ENCODE data around the gene MED13L. TPM values are rescaled to one million over a fixed set of nuclear protein-coding genes. Genes with fewer than 3 reads are reported as not detected.

The MED13L gene
- total and polyA plus RNA-seq, 2 donors (not counting 3 experiments of a cell fraction or from before 2014, with no cell fraction given) = 27.4 to 93.6 TPM

GRCh38 chr12:116226026-116226425 lies 51.5 kb downstream of the MED13L start:
- no TSS peak for BruUV-seq (replicated peaks)
- no peaks in the 10 kb centered on the region for H3K36me3 ChIP-seq (ENCODE audit: control insufficient read depth in 2 of 2, extremely low read depth in 1 of 2, insufficient read depth in 2 of 2, low read length in 2 of 2)
- no peak overlapping the region for H2AFZ ChIP-seq (ENCODE audit: low read depth, low read length)
- H3K27me3 ChIP-seq (ENCODE audit: control insufficient read depth in 2 of 2, insufficient read depth in 2 of 2, low read length in 2 of 2) = no peaks in the 10 kb centered on the region
- TF ChIP-seq MYC (IDR thresholded peaks at IDR 0.05; ENCODE audit: low read depth, low read length) = no peak
- no peak for TF ChIP-seq JUN (IDR thresholded peaks at IDR 0.05; ENCODE audit: borderline replicate concordance, insufficient read depth, insufficient read length, low read depth)
- TF ChIP-seq MAX (IDR thresholded peaks at IDR 0.05; ENCODE audit: insufficient read depth, insufficient read length) = no peak
- no peak for TF ChIP-seq EZH2 (IDR thresholded peaks at IDR 0.05; ENCODE audit: borderline replicate concordance, low read depth, low read length, severe bottlenecking)
- TF ChIP-seq POLR2A (IDR thresholded peaks at IDR 0.05; ENCODE audit: low read depth, low read length) = no peak
- no peak for TF ChIP-seq GATA2 (IDR thresholded peaks at IDR 0.05; ENCODE audit: insufficient read depth, insufficient read length, low read depth, low read length)
- TF ChIP-seq POLR2AphosphoS5 (IDR thresholded peaks at IDR 0.05; ENCODE audit: insufficient read depth, low read depth, low read length) = no peak
- no peak for TF ChIP-seq FOS (IDR thresholded peaks at IDR 0.05; ENCODE audit: borderline replicate concordance, insufficient read depth, low read length)
- no peak for TF ChIP-seq CTCF (IDR thresholded peaks at IDR 0.05; ENCODE audit: extremely low read depth in 1 of 2, insufficient read depth in 1 of 2, low read depth in 1 of 2, low read length in 2 of 2)
- H3K9ac ChIP-seq (replicated peaks; ENCODE audit: extremely low read depth, insufficient read depth, low read length) = no peak overlapping the region
- intact Hi-C loops (cut with micrococcal nuclease) (no loop called here), dilution Hi-C loops (cut with MboI; ENCODE audit: extremely low pct_ligation_motif_present, low sequenced_read_pairs) (no loop called here)
- no peak overlapping the region for H3K4me3 ChIP-seq (replicated peaks in 1 of 3; ENCODE audit: insufficient read depth in 1 of 3, low read depth in 1 of 3, low read length in 3 of 3)
- H3K9me1 ChIP-seq (replicated peaks; ENCODE audit: control insufficient read depth, extremely low read depth, insufficient read depth, low read length) = no peaks in the 10 kb centered on the region
- FAIRE-seq = no peak
- POLR2A ChIA-PET = interaction anchor here (0.7 kb wide), 1 partner anchor 199 kb away, joined by 6 read pairs; no protein-coding TSS in a partner anchor
- H3K27ac ChIP-seq (ENCODE audit: insufficient read depth, low read depth, low read length) = no peak overlapping the region
- CTCF ChIA-PET = interaction anchor here (0.6 to 3.2 kb wide), 3 partner anchors 10 to 85 kb away, joined by 3 to 16 read pairs (median 5); no protein-coding TSS in a partner anchor
- H4K20me1 ChIP-seq (replicated peaks; ENCODE audit: control insufficient read depth, extremely low read depth, insufficient read depth, low read length) = no peaks in the 10 kb centered on the region
- no peak for DNase-seq (ENCODE audit: low read depth, low spot score)
- no peaks in the 10 kb centered on the region for H3K9me3 ChIP-seq (replicated peaks; ENCODE audit: control insufficient read depth, insufficient read depth, low read length)
- H3K4me1 ChIP-seq (ENCODE audit: control insufficient read depth, extremely low read depth, insufficient read depth, low read length) = peaks cover 3% of the 10 kb centered on the region
- peaks cover 38% of the 10 kb centered on the region for H3K79me2 ChIP-seq (ENCODE audit: control insufficient read depth, insufficient read depth, low read length)
- H3K4me2 ChIP-seq (ENCODE audit: insufficient read depth, low read length) = no peak overlapping the region
